Right kidney (tissue), 9 donors: ENCODE results near the gene CDADC1.

Experiments used
- DNase-seq: peaks from one replicate; pipeline ENCODE4 v3.0.0-alpha.2; 2016
- long read RNA-seq, 8 donors: transcript quantifications; one replicate each; lab custom pipeline, GENCODE V29; 2026

CDADC1 gene
- long read RNA-seq, donor 1, partial matches to known transcripts = 0 of 5 reads
- long read RNA-seq, donor 1, other reads (novel, unspliced or antisense) = 0 of 5 reads
- long read RNA-seq, donor 2 = 0 reads
- long read RNA-seq, donor 3 = 0 reads
- long read RNA-seq, donor 4, partial matches to known transcripts = 0 of 4 reads
- long read RNA-seq, donor 4, other reads (novel, unspliced or antisense) = 0 of 4 reads
- long read RNA-seq, donor 5, partial matches to known transcripts = 8 of 9 reads
- long read RNA-seq, donor 5, other reads (novel, unspliced or antisense) = 0 of 9 reads
- long read RNA-seq, donor 6, partial matches to known transcripts = 0 of 1 reads
- long read RNA-seq, donor 6, other reads (novel, unspliced or antisense) = 0 of 1 reads
- long read RNA-seq, donor 7, partial matches to known transcripts = 0 of 2 reads
- long read RNA-seq, donor 7, other reads (novel, unspliced or antisense) = 0 of 2 reads
- long read RNA-seq, donor 8, partial matches to known transcripts = 0 of 1 reads
- long read RNA-seq, donor 8, other reads (novel, unspliced or antisense) = 0 of 1 reads

DNA sequence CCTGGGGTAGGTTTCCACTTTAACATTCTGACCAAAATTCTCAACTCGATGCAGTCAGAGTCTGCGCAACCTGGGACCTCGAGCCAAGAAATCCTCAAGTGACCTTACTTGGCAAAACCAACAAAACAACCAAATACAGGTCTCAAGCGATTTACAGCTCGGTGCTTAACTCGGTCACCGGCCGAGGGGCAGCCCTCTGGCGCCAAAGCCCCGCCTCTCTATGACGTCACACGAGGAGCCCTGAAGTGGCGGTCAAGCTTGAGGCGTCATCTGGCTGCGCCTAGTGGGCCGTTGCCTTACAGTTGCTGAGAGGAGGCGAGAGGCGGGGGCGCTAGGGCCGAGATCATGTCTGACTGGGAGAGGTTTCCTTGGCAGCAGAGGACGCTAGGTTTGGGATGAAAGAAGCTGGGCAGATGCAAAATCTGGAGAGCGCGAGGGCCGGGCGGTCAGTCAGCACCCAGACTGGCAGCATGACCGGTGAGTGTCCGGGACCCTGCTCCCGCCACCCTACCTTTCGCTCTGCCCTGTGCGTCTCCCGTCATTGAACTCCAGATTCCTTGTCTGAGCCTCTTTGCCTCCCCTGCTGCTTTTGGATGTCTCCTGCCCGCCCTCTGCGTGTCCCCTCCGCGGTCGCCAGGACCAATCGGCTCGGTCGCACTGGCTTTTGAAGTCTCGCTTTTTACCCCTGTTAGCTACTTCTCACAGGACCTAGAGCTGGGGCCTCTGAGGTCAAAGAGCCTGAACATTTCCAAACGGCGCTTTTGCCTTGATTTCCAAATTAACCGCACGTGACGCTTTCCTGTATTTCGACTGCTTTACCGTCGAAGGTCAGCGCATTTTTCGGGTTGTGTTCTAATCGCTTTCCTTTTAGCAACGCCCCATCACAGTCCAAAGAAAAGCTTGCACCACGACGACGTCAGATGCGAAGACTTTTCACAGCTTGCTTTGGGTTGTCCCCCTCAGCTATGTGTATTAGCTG is at the start of gene CDADC1:
CDADC1 (plus strand) TSS at position 283 of the 979 bp plus-strand sequence; CDS start at position 396, 113 bp downstream.
- peak; percentile 89 for DNase-seq

DNA sequence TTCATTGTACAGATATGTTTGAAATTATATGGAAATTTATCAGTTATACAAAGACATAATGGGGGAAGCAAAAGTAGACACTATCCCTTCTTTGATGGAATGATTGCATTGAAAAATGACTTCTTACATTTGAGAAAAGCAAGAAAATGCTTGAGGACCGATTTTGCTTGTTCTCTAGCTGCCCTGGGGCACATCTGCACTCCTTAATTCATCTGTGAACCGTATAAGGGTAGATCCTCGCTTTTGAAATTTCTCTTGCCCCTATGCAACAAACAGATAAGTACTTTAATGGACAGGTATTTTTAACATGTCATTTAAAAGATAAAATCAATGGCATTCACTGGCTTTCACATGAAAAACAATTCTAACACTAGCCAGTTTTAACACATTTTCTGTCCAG is 41.1 kb upstream of the CDADC1 start:
- no peak for DNase-seq

DNA sequence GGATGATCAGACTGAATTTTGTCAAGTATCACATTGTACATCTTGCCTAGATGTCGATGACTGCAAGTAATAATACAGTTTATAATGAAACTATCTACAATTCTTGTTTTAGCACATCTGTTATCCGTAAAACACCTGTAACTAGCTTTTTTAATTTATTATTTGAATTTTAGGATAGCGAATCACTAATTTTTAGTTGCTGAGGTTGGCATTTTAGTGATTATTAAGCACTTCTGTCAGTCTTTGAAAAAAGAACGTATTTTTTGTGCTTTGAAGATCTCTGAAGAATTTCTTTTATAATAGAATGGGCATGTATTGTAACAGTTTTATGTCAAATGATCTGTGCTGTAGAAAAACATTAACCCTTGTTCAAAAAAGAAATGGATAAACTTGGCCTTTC is 39.1 kb upstream of the CDADC1 start:
- no peak for DNase-seq

DNA sequence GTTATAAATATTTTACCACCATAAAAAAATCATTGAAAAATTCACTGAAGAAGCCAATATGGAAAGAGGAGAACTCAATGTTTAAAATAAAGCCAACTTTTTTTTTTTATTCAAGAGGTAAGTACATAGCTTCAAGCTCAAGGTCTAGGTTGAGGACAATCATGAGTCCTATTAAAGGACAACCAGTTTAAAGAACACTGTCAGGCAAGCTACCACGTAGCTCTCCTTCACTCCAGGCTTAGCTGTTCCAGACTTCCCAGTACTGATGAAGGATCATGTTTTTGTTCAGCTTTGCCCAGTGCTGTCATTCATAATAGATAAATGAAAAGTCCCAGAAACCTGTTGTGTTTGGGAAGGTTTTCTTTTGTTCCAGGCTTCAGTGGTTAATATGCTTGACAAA is 37.6 kb upstream of the CDADC1 start:
- no peak for DNase-seq

DNA sequence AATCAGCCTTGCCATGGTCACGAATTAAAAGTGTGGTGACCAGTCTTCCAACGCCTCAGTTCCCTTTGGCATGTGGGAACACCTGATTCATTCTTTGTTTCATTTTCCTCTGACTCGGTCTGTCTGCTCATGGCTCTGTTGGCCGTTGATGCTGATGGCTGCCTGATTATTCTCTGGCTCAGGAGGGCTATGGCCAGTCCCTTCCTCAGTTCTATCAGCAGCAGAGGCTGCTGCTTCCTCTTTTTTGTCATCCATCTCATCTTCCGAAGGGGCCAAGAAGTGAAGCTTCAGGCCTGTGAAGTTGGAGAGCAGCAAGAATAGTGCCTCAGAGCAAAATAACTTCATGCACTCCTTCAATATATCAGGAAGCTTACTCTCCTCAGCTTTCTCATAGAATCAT is 37.1 kb upstream of the CDADC1 start:
- DNase-seq = no peak

DNA sequence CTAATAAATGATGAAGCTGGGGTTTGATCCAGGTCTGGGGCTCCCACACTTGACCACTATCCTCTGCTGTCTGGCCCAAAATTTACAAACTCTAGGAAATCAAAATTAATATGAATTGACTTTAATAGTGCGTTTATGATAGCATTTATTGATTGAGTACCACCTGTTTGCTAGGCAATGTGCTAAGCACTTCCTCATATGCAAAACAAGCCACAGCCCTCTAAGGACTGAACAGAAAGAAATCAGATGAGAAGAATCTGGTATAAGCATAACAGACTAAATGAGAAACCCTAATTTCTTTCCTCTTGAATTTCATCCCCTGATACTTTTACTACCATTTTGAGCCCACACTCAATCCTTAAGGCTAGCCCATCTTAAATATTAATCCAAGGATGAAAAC is 34.2 kb upstream of the CDADC1 start:
- no peak for DNase-seq

DNA sequence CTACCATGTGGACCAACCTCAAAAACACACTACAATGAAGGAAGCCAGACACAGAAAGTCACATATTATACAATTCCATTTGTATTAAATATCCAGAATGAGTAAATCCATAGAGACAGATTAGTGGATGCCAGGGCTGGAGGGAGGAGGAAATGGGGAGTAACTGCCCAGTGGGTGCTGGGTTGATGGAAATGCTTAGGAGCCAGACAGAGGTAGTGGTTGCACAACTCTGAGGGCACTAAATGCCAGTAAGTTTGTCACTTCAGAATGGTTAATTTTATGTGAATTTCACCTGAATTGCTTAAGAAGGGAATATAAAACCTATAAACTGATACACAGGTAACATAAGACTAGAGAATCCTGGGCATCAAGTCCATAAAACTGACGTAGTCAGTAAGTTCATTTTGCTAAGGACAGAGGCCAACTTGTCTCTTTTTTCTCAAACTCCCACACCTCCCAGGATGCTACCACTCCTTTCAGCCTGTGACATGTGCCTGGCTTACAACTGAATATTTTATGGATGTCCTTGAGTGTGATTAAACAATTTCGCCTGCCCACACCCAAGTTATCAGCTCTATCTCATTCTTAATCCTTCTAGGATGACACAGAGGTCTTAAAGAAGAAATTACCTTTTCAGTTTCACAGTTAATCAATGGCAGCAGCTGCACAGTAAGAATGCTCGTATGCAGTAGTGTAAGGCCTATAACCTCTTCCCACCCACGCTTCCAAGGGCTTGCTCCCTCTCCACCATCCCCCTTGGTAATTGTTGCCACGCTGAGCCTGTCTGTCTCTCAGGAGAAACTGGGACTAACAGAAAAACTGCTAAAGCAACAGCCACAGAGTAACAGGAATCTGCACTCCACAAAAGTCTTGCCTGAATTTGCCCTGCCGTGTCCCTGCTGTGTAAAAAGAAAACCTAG is 33.5 kb upstream of the CDADC1 start:
- no peak for DNase-seq

DNA sequence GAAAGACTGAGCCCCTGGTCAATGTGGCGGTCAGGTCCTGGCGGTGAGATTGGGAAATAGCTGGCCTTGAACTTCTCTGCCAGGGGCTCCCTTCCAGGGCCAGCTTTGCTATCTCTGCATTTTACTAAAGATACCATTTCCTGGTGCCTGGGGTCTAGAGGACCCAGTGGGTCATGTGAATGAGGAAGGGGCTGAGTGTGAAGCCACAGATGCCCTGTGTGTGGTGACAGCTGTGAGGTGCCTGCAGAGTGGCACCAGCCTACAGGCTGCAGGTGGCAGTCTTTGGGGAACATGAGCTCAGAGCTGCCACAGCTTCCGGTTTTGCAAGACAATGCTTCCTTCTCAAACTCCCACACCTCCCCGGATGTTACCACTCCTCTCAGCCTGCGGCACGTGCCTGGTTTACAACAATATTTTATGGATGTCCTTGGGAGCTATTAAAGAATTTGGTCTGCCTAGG is 32.8 kb upstream of the CDADC1 start:
- DNase-seq = no peak

DNA sequence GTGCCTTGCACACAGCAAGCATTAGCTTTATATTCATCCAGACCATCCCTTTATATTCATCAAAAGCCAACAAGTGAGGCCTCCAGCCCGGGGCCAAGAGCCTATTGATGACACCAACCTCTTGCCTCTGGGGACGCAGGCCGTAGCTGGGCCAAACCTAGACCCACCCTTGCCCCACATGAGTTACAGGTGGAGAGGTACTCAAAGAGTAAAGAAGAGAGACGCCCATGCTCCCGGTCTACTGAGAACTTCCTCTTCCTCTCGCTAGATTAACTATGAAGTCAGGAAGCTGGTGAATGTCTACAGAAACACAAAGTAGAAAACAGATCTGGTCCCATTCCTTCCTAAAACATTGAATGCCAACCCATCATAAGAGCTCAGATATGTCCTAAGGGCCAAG is 31.4 kb upstream of the CDADC1 start:
- no peak for DNase-seq

DNA sequence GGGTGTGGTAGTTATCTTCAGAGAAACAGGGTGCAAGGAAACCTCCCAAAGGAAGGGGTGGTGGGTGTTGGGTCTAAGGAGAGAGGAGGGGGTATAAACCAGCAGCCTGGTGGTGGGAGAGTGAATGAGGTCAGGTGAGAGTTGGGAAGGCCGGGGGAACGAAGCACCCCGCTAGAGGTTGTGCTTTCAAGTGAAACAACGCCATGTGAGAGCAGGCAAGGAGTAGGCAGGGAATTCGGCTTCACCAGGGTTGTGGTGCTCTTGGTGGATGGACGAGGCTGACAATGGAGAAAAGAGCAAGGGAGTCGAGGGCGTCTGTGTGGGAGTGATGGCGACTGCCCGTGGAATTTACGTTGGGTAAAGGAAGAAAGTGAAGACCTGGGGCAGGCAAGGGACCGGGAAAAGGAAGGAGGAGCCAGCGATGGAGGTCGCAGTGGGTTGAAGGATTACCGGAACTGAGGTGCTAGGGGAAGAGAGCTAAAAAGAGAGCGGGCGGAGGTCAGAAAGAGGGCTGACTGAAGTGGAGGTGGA is 29.7 kb upstream of the CDADC1 start:
- DNase-seq = no peak

DNA sequence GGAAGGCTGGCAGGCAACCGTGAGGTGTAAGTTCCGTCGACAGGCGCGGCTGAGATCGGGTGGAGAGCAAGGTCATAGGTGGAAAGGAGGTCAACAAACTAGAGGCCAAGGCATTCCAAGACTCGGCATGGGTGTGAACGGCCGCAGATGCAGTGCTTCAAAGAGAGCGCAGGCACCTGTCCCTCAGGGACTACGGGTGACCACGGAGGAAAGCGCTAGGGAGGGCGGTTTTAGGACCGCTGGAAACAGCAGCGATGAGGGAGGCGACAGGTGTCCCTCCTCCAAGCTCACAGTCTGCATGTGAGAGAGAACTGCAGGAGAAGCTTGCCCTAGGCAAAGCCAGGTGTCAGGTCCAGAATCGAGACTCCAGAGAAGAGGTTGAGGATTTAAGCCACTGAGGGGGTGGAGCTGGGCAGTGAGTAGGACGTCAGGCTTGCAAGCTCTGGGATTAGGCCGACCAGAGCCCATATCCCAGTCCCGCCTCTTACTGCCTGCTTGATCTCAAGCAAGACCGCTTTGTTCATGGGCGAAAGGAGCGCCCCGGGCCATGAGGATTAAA is 29.2 kb upstream of the CDADC1 start:
- DNase-seq = peak; percentile 46

DNA sequence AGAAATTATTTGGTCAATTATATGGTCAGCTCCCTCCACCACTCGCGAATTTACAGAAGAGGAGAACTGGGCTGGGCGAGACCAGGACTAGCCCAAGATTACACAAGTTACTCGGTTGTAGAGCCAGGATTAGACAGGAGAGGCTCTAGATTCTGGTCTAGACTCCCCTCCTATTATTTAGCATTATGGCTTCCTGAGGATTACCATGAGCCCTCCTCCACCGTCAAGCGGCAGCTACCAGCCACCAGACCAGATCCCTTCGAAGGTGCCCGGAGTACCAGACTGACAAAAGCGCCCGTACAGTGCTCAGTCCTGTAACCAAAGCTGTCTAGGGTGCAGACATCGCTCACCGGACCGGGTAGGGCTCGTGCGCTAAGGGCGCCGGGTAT is 28.1 kb upstream of the CDADC1 start:
- DNase-seq = no peak

DNA sequence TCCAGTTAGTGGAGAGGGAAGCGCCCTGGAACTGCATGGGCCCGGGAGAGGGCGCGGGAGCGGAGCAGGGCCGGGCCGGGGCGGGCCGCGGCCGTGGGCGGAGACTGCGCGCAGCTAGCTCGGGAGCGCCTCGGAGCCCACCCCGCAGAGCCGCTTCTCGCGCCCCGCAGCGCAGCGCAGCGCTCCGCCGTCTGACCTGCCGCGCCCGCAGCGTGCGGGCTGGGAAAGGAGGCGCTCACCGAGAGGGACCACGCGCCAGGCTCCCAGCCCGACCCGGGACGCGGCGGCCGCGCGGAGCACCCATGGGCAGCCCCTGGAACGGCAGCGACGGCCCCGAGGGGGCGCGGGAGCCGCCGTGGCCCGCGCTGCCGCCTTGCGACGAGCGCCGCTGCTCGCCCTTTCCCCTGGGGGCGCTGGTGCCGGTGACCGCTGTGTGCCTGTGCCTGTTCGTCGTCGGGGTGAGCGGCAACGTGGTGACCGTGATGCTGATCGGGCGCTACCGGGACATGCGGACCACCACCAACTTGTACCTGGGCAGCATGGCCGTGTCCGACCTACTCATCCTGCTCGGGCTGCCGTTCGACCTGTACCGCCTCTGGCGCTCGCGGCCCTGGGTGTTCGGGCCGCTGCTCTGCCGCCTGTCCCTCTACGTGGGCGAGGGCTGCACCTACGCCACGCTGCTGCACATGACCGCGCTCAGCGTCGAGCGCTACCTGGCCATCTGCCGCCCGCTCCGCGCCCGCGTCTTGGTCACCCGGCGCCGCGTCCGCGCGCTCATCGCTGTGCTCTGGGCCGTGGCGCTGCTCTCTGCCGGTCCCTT is 27.5 kb upstream of the CDADC1 start, which contains the start of gene MLNR:
MLNR (plus strand) TSS at position 303 of the 820 bp plus-strand sequence; CDS start at position 303, 0 bp downstream.
- peak; percentile 75 for DNase-seq

DNA sequence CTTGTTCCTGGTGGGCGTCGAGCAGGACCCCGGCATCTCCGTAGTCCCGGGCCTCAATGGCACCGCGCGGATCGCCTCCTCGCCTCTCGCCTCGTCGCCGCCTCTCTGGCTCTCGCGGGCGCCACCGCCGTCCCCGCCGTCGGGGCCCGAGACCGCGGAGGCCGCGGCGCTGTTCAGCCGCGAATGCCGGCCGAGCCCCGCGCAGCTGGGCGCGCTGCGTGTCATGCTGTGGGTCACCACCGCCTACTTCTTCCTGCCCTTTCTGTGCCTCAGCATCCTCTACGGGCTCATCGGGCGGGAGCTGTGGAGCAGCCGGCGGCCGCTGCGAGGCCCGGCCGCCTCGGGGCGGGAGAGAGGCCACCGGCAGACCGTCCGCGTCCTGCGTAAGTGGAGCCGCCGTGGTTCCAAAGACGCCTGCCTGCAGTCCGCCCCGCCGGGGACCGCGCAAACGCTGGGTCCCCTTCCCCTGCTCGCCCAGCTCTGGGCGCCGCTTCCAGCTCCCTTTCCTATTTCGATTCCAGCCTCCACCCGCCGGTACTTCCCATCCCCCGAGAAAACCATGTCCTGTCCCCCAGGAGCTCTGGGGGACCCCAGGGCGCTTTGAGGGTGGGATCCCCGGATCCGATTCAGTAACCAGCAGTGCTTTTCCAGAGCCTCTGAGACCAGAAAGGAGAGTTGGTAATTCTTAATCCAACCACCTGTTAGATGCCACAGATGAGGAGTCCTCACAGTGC is 26.7 kb upstream of the CDADC1 start:
- peak; percentile 75 for DNase-seq

DNA sequence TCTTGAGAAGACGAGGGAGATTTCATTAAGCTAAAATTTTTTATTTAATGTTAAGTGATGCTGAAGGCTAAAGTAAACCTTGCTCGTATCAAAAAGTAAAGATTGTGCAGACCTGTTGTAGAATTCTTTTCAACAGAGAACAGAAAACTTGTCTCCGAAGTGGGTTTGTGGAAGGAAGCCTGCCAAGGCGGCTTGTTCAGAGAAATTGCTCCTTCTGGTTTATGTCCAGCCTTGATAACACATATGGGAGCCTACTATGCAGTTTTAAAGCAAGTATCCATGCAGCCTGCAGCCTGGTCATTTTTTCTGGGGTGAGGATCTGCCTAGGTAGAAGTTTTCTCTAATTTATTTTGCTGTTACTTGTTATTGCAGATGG is 26.1 kb upstream of the CDADC1 start:
- no peak for DNase-seq

DNA sequence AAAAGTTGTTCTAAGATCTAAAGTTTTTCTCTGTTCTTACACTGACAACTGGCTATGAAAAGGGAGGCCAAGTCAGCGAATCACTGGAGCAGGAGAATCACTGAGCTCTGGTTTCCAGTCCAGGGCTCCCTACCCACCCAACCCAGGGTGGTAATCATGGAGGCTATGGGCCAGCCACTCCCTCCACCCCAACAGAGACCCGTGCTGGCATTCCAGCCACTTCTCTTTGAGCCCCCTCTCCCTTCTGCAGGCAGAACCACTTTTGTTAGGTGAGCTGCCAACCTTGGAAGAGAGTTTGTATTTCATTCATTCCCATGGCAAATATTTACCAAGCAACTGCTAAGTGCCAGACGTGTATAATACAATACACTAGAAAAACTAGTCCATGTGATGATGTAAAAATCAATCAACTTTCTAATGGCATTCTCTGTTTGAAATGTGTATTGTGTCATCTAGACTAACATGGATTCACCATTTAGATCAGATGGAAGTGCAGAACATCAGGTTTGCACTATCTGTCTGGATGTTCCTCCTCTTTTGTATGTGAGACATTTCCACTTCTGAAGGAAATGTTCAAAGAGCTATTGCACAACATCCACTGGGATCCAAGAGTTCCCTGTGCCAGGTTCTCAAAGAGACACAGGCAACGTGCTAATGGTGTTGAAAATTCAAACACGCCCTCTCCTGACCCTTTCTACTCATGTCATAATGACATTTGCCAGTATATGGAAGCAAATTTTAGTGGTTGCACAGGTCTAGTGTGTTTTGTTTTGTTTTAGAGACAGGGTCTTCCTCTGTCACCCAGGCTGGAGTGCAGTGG is 22.3 kb upstream of the CDADC1 start:
- DNase-seq = no peak

DNA sequence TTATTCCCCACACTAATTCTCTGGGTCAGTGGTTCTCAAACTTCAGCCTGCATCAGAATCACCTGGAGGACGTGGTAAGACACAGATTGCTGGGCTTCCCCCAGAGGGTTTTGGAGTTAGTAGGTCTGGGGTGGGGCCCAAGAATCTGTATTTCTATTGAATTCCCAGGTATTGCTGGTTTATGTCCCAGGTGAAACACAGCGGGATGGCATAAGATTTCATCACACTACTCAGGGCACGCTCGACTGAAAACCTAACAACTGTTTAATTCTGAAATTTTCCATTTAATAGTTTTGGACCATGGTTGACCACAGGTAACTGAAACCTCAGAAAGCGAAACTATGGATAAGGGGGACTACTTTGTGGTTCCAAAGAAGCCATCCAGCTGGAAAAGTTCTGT is 21.1 kb upstream of the CDADC1 start:
- DNase-seq = no peak

DNA sequence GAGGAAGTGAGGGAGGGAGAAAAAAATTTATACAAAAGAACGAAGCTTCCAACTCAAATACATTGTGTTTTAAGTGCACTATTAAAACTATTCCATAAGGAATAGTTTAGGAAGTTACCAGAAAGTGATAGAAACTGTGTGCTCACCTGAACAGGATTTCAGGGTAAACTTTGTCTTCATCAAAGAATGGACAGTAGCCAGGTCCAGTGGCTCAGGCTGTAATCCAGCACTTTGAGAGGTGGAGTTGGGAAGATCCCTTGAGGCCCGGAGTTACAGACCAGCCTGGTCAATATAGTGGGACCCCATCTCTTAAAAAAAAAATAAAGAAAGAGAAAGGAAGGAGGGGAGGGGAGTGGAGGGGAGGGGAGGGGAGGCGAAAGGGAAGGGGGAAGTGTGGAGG is 13.0 kb upstream of the CDADC1 start:
- DNase-seq = no peak
